ENCODE measurements around the gene RUBCNL. TPM values are rescaled to one million over a fixed set of nuclear protein-coding genes. Genes with fewer than 3 reads are reported as not detected.
A peak's percentile ranks its signal among the peaks of the same experiment; 100 is the strongest.

Gene RUBCNL
- total and polyA plus RNA-seq, 2 donors (not counting 3 experiments of a cell fraction or from before 2014, with no cell fraction given): not detected

DNA sequence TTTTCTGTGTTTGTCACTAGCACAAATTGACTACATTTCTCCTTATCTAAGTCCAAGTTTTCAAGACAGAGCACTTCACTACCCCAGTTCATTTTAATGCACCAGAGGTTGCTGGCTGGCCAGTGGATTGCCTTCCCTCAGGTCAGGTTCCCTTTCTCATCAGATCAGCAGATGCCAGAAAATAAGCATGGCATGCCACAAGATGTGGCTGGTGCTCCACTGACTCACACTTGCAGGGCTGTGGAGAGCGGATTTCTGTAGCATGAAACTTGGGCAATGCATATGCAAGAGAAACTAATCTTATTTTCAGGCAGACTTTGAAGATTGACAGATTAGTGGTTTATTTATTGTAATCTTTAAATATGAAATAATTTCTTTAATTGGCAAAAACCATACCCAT is 79.5 kb downstream of the RUBCNL start:
- CTCF ChIA-PET: no interaction called here
- dilution Hi-C loops (cut with MboI; ENCODE audit: extremely low pct_ligation_motif_present, low sequenced_read_pairs): no loop called here
- Histone ChIP-seq H3K9ac (replicated peaks; ENCODE audit: extremely low read depth, insufficient read depth, low read length) (no peak overlapping the region), H3K9me1 (replicated peaks; ENCODE audit: control insufficient read depth, extremely low read depth, insufficient read depth, low read length) (no peaks in the 10 kb centered on the region), H3K4me2 (ENCODE audit: insufficient read depth, low read length) (no peak overlapping the region), H4K20me1 (replicated peaks; ENCODE audit: control insufficient read depth, extremely low read depth, insufficient read depth, low read length) (no peaks in the 10 kb centered on the region), H2AFZ (ENCODE audit: low read depth, low read length) (no peak overlapping the region), H3K79me2 (ENCODE audit: control insufficient read depth, insufficient read depth, low read length) (no peaks in the 10 kb centered on the region), H3K27ac (ENCODE audit: insufficient read depth, low read depth, low read length) (no peak overlapping the region), H3K4me1 (ENCODE audit: control insufficient read depth, extremely low read depth, insufficient read depth, low read length) (no peaks in the 10 kb centered on the region), H3K9me3 (replicated peaks; ENCODE audit: control insufficient read depth, insufficient read depth, low read length) (no peaks in the 10 kb centered on the region), H3K27me3 (ENCODE audit: control insufficient read depth in 2 of 2, insufficient read depth in 2 of 2, low read length in 2 of 2) (no peaks in the 10 kb centered on the region), H3K4me3 (replicated peaks in 1 of 3; ENCODE audit: insufficient read depth in 1 of 3, low read depth in 1 of 3, low read length in 3 of 3) (no peak overlapping the region), H3K36me3 (ENCODE audit: control insufficient read depth in 2 of 2, extremely low read depth in 1 of 2, insufficient read depth in 2 of 2, low read length in 2 of 2) (no peaks in the 10 kb centered on the region)
- TF ChIP-seq GATA2 (IDR thresholded peaks at IDR 0.05; ENCODE audit: insufficient read depth, insufficient read length, low read depth, low read length): no peak
- TF ChIP-seq POLR2A (IDR thresholded peaks at IDR 0.05; ENCODE audit: low read depth, low read length): no peak
- TF ChIP-seq MYC (IDR thresholded peaks at IDR 0.05; ENCODE audit: low read depth, low read length): no peak
- TF ChIP-seq FOS (IDR thresholded peaks at IDR 0.05; ENCODE audit: borderline replicate concordance, insufficient read depth, low read length): no peak
- TF ChIP-seq MAX (IDR thresholded peaks at IDR 0.05; ENCODE audit: insufficient read depth, insufficient read length): no peak
- no peak for TF ChIP-seq EZH2 (IDR thresholded peaks at IDR 0.05; ENCODE audit: borderline replicate concordance, low read depth, low read length, severe bottlenecking)
- TF ChIP-seq POLR2AphosphoS5 (IDR thresholded peaks at IDR 0.05; ENCODE audit: insufficient read depth, low read depth, low read length): no peak
- TF ChIP-seq, protein P1, sequence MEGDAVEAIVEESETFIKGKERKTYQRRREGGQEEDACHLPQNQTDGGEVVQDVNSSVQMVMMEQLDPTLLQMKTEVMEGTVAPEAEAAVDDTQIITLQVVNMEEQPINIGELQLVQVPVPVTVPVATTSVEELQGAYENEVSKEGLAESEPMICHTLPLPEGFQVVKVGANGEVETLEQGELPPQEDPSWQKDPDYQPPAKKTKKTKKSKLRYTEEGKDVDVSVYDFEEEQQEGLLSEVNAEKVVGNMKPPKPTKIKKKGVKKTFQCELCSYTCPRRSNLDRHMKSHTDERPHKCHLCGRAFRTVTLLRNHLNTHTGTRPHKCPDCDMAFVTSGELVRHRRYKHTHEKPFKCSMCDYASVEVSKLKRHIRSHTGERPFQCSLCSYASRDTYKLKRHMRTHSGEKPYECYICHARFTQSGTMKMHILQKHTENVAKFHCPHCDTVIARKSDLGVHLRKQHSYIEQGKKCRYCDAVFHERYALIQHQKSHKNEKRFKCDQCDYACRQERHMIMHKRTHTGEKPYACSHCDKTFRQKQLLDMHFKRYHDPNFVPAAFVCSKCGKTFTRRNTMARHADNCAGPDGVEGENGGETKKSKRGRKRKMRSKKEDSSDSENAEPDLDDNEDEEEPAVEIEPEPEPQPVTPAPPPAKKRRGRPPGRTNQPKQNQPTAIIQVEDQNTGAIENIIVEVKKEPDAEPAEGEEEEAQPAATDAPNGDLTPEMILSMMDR (IDR thresholded peaks at IDR 0.05; ENCODE audit: extremely low read depth in 1 of 2, insufficient read depth in 1 of 2, low read depth in 1 of 2, low read length in 2 of 2): no peak
- no peak for TF ChIP-seq JUN (IDR thresholded peaks at IDR 0.05; ENCODE audit: borderline replicate concordance, insufficient read depth, insufficient read length, low read depth)
- peak; percentile 8 for DNase-seq (ENCODE audit: low read depth, low spot score)
- intact Hi-C loops (cut with micrococcal nuclease): no loop called here
- POLR2A ChIA-PET: no interaction called here
- FAIRE-seq: no peak
- no TSS peak for BruUV-seq (replicated peaks)
